NOMO-1 treated with DMSO at 0.1 percent for 48 hours (cell line): ENCODE measurements around the gene ACTR10.

Source experiments
- DNase-seq: peaks from one replicate; lab custom pipeline; 2025; ENCODE audit not compliant: unreplicated experiment; lab: John Stamatoyannopoulos, UW

The ACTR10 gene

GRCh38 chr14:58278177-58278576 lies 78.2 kb downstream of the ACTR10 start:
- DNase-seq: no peak

- peak; percentile 74 for DNase-seq
These were observed 81.2 kb downstream of the ACTR10 start for GRCh38 chr14:58280954-58281787.

GRCh38 chr14:58281969-58282368 lies 82.0 kb downstream of the ACTR10 start:
- no peak for DNase-seq

GRCh38 chr14:58282925-58283593 lies 83.1 kb downstream of the ACTR10 start:
- no peak for DNase-seq

GRCh38 chr14:58283730-58284129 lies 83.8 kb downstream of the ACTR10 start:
- DNase-seq: no peak

- no peak for DNase-seq
These were observed 85.2 kb downstream of the ACTR10 start for GRCh38 chr14:58285132-58285531.
